ENCODE data around the gene GHRL.

- TF ChIP-seq CTCF (IDR thresholded peaks at IDR 0.05; ENCODE audit: insufficient read depth, low read length, poor library complexity, severe bottlenecking) (no peak), EZH2phosphoT487 (conservative IDR thresholded peaks at IDR 0.05; ENCODE audit: low read length) (no peak)
These were observed 48.7 kb downstream of the GHRL start for GRCh38 chr3:10244009-10244408.
